A549 (cell line): Measurements from ENCODE around the gene GZMB. TPM values are rescaled to one million over a fixed set of nuclear protein-coding genes. Genes with fewer than 3 reads are reported as not detected.
"Not testable (repeated sequence)": the region's sequence is repeated elsewhere in the genome, so short reads cannot be mapped to it uniquely, and the experiment has no call there.

ENCODE experiments used
- ATAC-seq, 2 experiments: fragments of 200-7000 bp in 1 of 2; fragments of >200 bp in 1 of 2; cut with Nextera tagmentation in 1 of 2; cut with Tn5 transposase in 1 of 2; 3 replicates each; pipeline versions ENCODE4 v1.8.0 to v1.9.1; 2018 to 2020; ENCODE audit warnings: mild to moderate bottlenecking in 1 of 2, moderate library complexity in 1 of 2
- CTCF ChIA-PET: fragments of 300-600 bp; sonication (Branson Sonifier 250); formaldehyde crosslinking; extraction: SDS; loops from one replicate; lab custom pipeline; 2021; ENCODE audit warnings: antibody characterized with exemption, inconsistent platforms; lab: Yijun Ruan, JAX
- POLR2A ChIA-PET: fragments of 350-600 bp; formaldehyde crosslinking; extraction: SDS; loops from one replicate; lab custom pipeline; 2021; ENCODE audit warnings: antibody characterized with exemption, inconsistent platforms; lab: Yijun Ruan, JAX
- DNase-seq, 2 experiments: peaks; one replicate each; pipeline versions ENCODE4 v3.0.0 to v3.0.0-alpha.2; 2011 to 2016; ENCODE audit warnings: low read depth in 1 of 2, low spot score in 1 of 2
- FAIRE-seq: peaks from 2 replicates; lab custom pipeline; 2011; peaks lifted over from hg19 to GRCh38; lab: Jason Lieb, UNC
- H3K27ac ChIP-seq, 2 experiments: fragments of >200 bp; sonication (Bioruptor Twin); formaldehyde crosslinking; 3 replicates each; pipeline ENCODE4 v1.5.1; 2016 to 2017
- H3K4me1 ChIP-seq: fragments of >200 bp; sonication (Bioruptor Twin); formaldehyde crosslinking; 3 replicates; pipeline ENCODE4 v1.6.1; 2016
- H3K4me2 ChIP-seq: fragments of >200 bp; sonication (Bioruptor Twin); formaldehyde crosslinking; 3 replicates; pipeline ENCODE4 v1.6.1; 2016
- H3K4me3 ChIP-seq: fragments of >200 bp; sonication (Bioruptor Twin); formaldehyde crosslinking; 3 replicates; pipeline ENCODE4 v1.5.1; 2016
- H3K9me3 ChIP-seq: fragments of >200 bp; sonication (Bioruptor Twin); formaldehyde crosslinking; 3 replicates; pipeline ENCODE4 v1.6.1; 2016
- BHLHE40 ChIP-seq: IDR thresholded peaks from 2 replicates; pipeline ENCODE4 v1.6.1; 2012; ENCODE audit warnings: low read depth, low read length, inconsistent platforms
- CBX8 ChIP-seq: fragments of 200-600 bp; sonication (generic); IDR thresholded peaks from 2 replicates; pipeline ENCODE4 v1.6.1; 2016
- CHD4 ChIP-seq: fragments of 200-600 bp; sonication (generic); IDR thresholded peaks from 2 replicates; pipeline ENCODE4 v1.6.1; 2016; ENCODE audit warnings: antibody characterized with exemption, mild to moderate bottlenecking, borderline replicate concordance
- E2F6 ChIP-seq: IDR thresholded peaks from 2 replicates; pipeline ENCODE4 v1.6.1; 2012; ENCODE audit warnings: low read depth, borderline replicate concordance
- EHMT2 ChIP-seq: fragments of 200-600 bp; sonication (generic); IDR thresholded peaks from 2 replicates; pipeline ENCODE4 v1.6.1; 2016; ENCODE audit warnings: antibody characterized with exemption, low read depth, mild to moderate bottlenecking, moderate library complexity
- ELK1 ChIP-seq: fragments of 150-350 bp; IDR thresholded peaks from 2 replicates; pipeline ENCODE4 v1.6.1; 2014; ENCODE audit warnings: low read depth, mild to moderate bottlenecking, low read length
- ESRRA ChIP-seq: fragments of 150-350 bp; IDR thresholded peaks from 2 replicates; pipeline ENCODE4 v1.6.1; 2014; ENCODE audit warnings: mild to moderate bottlenecking, low read length, borderline replicate concordance
- FOSB ChIP-seq: fragments of 250-450 bp; sonication (Bioruptor Pico); IDR thresholded peaks from 2 replicates; pipeline ENCODE4 v1.5.0; 2020; ENCODE audit warnings: mild to moderate bottlenecking, moderate library complexity
- FOXS1 ChIP-seq: fragments of 250-450 bp; sonication (Bioruptor Pico); IDR thresholded peaks from 2 replicates; pipeline ENCODE4 v1.5.0; 2020; ENCODE audit warnings: mild to moderate bottlenecking, moderate library complexity
- GATA3 ChIP-seq: IDR thresholded peaks from 2 replicates; pipeline ENCODE4 v1.6.1; 2012; ENCODE audit warnings: borderline replicate concordance
- HES2 ChIP-seq: fragments of >200 bp; sonication (Bioruptor Twin); formaldehyde crosslinking; IDR thresholded peaks from 2 replicates; pipeline ENCODE4 v1.6.1; 2016
- HOXA7 ChIP-seq: fragments of 250-450 bp; sonication (Bioruptor Pico); IDR thresholded peaks from 2 replicates; pipeline ENCODE4 v1.5.0; 2020; ENCODE audit warnings: mild to moderate bottlenecking, moderate library complexity
- JUN ChIP-seq, 2 experiments: fragments of >200 bp; sonication (Bioruptor Twin); formaldehyde crosslinking; IDR thresholded peaks; 2 replicates in 1 of 2; 3 replicates in 1 of 2; pipeline ENCODE4 v1.6.1; 2016 to 2017
- KDM1A ChIP-seq: fragments of 200-600 bp; sonication (generic); IDR thresholded peaks from 2 replicates; pipeline ENCODE4 v1.6.1; 2016; ENCODE audit warnings: low read depth, mild to moderate bottlenecking
- MYC ChIP-seq: IDR thresholded peaks from 2 replicates; pipeline ENCODE4 v1.6.1; 2012; ENCODE audit warnings: mild to moderate bottlenecking, inconsistent platforms, low read length, improper control_type of control experiment, borderline replicate concordance
- NPAS2 ChIP-seq: fragments of 250-450 bp; sonication (Bioruptor Pico); IDR thresholded peaks from 2 replicates; pipeline ENCODE4 v1.8.0; 2022; ENCODE audit warnings: mild to moderate bottlenecking, moderate library complexity, borderline replicate concordance
- NR3C1 ChIP-seq: fragments of >200 bp; sonication (Bioruptor Twin); formaldehyde crosslinking; IDR thresholded peaks from 3 replicates; pipeline ENCODE4 v1.6.1; 2017
- PBX3 ChIP-seq: IDR thresholded peaks from 2 replicates; pipeline ENCODE4 v1.6.1; 2012
- PHF8 ChIP-seq: fragments of 200-600 bp; sonication (generic); IDR thresholded peaks from 2 replicates; pipeline ENCODE4 v1.6.1; 2016; ENCODE audit warnings: low read depth, mild to moderate bottlenecking, antibody characterized with exemption, moderate library complexity, borderline replicate concordance
- POLR2A ChIP-seq: IDR thresholded peaks from 2 replicates; pipeline ENCODE4 v1.6.1; 2012; ENCODE audit warnings: mild to moderate bottlenecking, low read length
- RNF2 ChIP-seq: fragments of 200-600 bp; sonication (generic); IDR thresholded peaks from 2 replicates; pipeline ENCODE4 v1.6.1; 2016; ENCODE audit warnings: low read depth, mild to moderate bottlenecking, antibody characterized with exemption, moderate library complexity, borderline replicate concordance
- TFCP2L1 ChIP-seq: fragments of 250-450 bp; sonication (Bioruptor Pico); IDR thresholded peaks from 2 replicates; pipeline ENCODE4 v1.5.0; 2021; ENCODE audit warnings: mild to moderate bottlenecking
- TP53 ChIP-seq: fragments of 250-450 bp; sonication (Bioruptor Pico); IDR thresholded peaks from 2 replicates; pipeline ENCODE4 v1.5.0; 2021; ENCODE audit warnings: mild to moderate bottlenecking, moderate library complexity
- USF2 ChIP-seq: fragments of 450-650 bp; IDR thresholded peaks from 2 replicates; pipeline ENCODE4 v1.6.1; 2014; ENCODE audit warnings: antibody characterized with exemption
- ZFP36 ChIP-seq: fragments of 450-650 bp; IDR thresholded peaks from 2 replicates; pipeline ENCODE4 v1.6.1; 2014; ENCODE audit warnings: borderline replicate concordance; ENCODE audit not compliant: partially characterized antibody
- WGBS: methylation state at CpG from one replicate; pipeline ENCODE4 v1.1.6; 2017; ENCODE audit errors: missing lambda C conversion rate; 5-methylcytosine and 5-hydroxymethylcytosine counted together
- polyA plus RNA-seq, 4 experiments: library from polyadenylated mRNA; depleted of rRNA in 3 of 4; stranded (reverse); fragments of >200 nt; fragmentation: RNase III in 1 of 4; extraction: RNeasy Plus Mini Kit Qiagen cat#74134 plus additional on column Dnase treatment in 1 of 4; gene quantifications; 2 replicates in 3 of 4; 3 replicates in 1 of 4; pipeline ENCODE4 v1.2.3, GENCODE V29; 2011 to 2017

The GZMB gene
- polyA plus RNA-seq, 2 of the 4 experiments (the other 2 are of a cell fraction), result not detected

GRCh38 chr14:24659916-24660570 is 26.1 kb upstream of the GZMB start:
- TF ChIP-seq GATA3 (no peak), ESRRA (no peak), BHLHE40 (no peak), ELK1 (no peak), TP53 (CRISPR knock-in tag) (no peak), PBX3 (no peak), CHD4 (no peak), CBX8 (no peak), FOXS1 (CRISPR knock-in tag) (no peak), HES2 (no peak), NPAS2 (CRISPR knock-in tag) (no peak), TFCP2L1 (CRISPR knock-in tag) (no peak), NR3C1 (no peak), PHF8 (no peak), E2F6 (no peak), RNF2 (no peak), KDM1A (no peak), ZFP36 (no peak), EHMT2 (no peak), JUN (IDR thresholded peaks at IDR 0.05) (no peak)
- no peak overlapping the region for H3K27ac ChIP-seq
- WGBS, result 22% methylated on average over 9 of the region's 9 CpGs
- no peak for FAIRE-seq
- CTCF ChIA-PET, result interaction anchor here (0.9 kb wide), 1 partner anchor 19 kb away, joined by 3 read pairs; no protein-coding TSS in a partner anchor
- H3K4me1 ChIP-seq, result no peaks in the 10 kb centered on the region
- POLR2A ChIA-PET, result no interaction called here
- no peaks in the 10 kb centered on the region for H3K9me3 ChIP-seq
- H3K4me2 ChIP-seq, result no peak overlapping the region
- no peak for DNase-seq
- no peak for ATAC-seq
- H3K4me3 ChIP-seq, result no peak overlapping the region

GRCh38 chr14:24648361-24648760 is 14.4 kb upstream of the GZMB start:
- H3K4me2 ChIP-seq, POLR2A ChIA-PET, H3K4me1 ChIP-seq, H3K9me3 ChIP-seq, ATAC-seq, H3K27ac ChIP-seq, DNase-seq, CTCF ChIA-PET, FAIRE-seq, H3K4me3 ChIP-seq: not testable (repeated sequence)
- 0% methylated on average over 1 of the region's 1 CpG for WGBS

GRCh38 chr14:24639905-24640304 is 5.9 kb upstream of the GZMB start:
- 0% methylated on average over 3 of the region's 3 CpGs for WGBS
- FAIRE-seq, result no peak

More at GRCh38 chr14:24639905-24640304, 5.9 kb upstream of the GZMB start:
- Histone ChIP-seq H3K4me3 (no peak overlapping the region), H3K9me3 (no peaks in the 10 kb centered on the region), H3K27ac (no peak overlapping the region), H3K4me1 (no peaks in the 10 kb centered on the region), H3K4me2 (no peak overlapping the region)
- no peak for DNase-seq
- ATAC-seq, result no peak
- POLR2A ChIA-PET, result no interaction called here
- CTCF ChIA-PET, result no interaction called here
- no peak for TF ChIP-seq FOSB
- TF ChIP-seq HOXA7 (CRISPR knock-in tag), result no peak
- no peak for TF ChIP-seq POLR2A
- TF ChIP-seq MYC, result no peak
- TF ChIP-seq ESRRA, result no peak
- TF ChIP-seq USF2, result no peak
